MCF 10A (cell line): ENCODE measurements around the gene ARHGEF19. TPM values are rescaled to one million over a fixed set of nuclear protein-coding genes. Genes with fewer than 3 reads are reported as not detected.
"Not testable (repeated sequence)": the region's sequence is repeated elsewhere in the genome, so short reads cannot be mapped to it uniquely, and the experiment has no call there.

Source experiments
- BruUV-seq: library from RNA; stranded (reverse); fragments of 400-500 nt; replicated peaks from 2 replicates; lab custom pipeline; 2021; lab: Mats Ljungman, UMichigan
- CTCF ChIA-PET: fragments of 300-600 bp; sonication (Branson Sonifier 250); formaldehyde crosslinking; extraction: SDS; loops from one replicate; lab custom pipeline; 2021; ENCODE audit warnings: antibody characterized with exemption, inconsistent platforms; lab: Yijun Ruan, JAX
- POLR2A ChIA-PET: fragments of 300-600, 350-650 bp; sonication (Branson Sonifier 250); formaldehyde crosslinking; extraction: SDS; loops from one replicate; lab custom pipeline; 2020; ENCODE audit warnings: antibody characterized with exemption, inconsistent platforms; lab: Yijun Ruan, JAX
- DNase-seq: peaks from one replicate; pipeline ENCODE4 v3.0.0-alpha.2; 2018; ENCODE audit not compliant: unreplicated experiment
- H3K27ac Mint-ChIP-seq: one replicate; pipeline ENCODE4 v1.8.0; 2022; ENCODE audit warnings: mild to moderate bottlenecking, low read depth, mixed read lengths; ENCODE audit not compliant: unreplicated experiment
- H3K27me3 Mint-ChIP-seq: one replicate; pipeline ENCODE4 v1.8.0; 2022; ENCODE audit warnings: mixed read lengths; ENCODE audit not compliant: insufficient read depth, unreplicated experiment
- H3K36me3 Mint-ChIP-seq: one replicate; pipeline ENCODE4 v1.8.0; 2022; ENCODE audit warnings: mild to moderate bottlenecking, moderate library complexity, mixed read lengths; ENCODE audit not compliant: insufficient read depth, unreplicated experiment
- H3K4me1 Mint-ChIP-seq: one replicate; pipeline ENCODE4 v1.8.0; 2022; ENCODE audit warnings: mixed read lengths; ENCODE audit not compliant: insufficient read depth, unreplicated experiment
- H3K4me3 Mint-ChIP-seq: one replicate; pipeline ENCODE4 v1.8.0; 2022; ENCODE audit warnings: mild to moderate bottlenecking, moderate library complexity, mixed read lengths; ENCODE audit not compliant: unreplicated experiment
- H3K9me3 Mint-ChIP-seq: one replicate; pipeline ENCODE4 v1.8.0; 2022; ENCODE audit warnings: mixed read lengths; ENCODE audit not compliant: unreplicated experiment
- intact Hi-C: fragments of 100-400 bp; cut with micrococcal nuclease; formaldehyde crosslinking; loops from 2 replicates; pipeline ENCODE4 v1.14.1; 2022
- total RNA-seq: library from RNA; stranded (reverse); gene quantifications from 2 replicates; pipeline ENCODE4 v1.2.3, GENCODE V29; 2022
- TF ChIP-seq, protein P1 (sequence below): fragments of 200-600 bp; IDR thresholded peaks from one replicate; pipeline ENCODE4 v1.8.0; 2022; ENCODE audit warnings: antibody characterized with exemption, mild to moderate bottlenecking; ENCODE audit not compliant: unreplicated experiment

The ARHGEF19 gene
- total RNA-seq, 1 experiment from 2014 or later = 1.9 TPM

DNA sequence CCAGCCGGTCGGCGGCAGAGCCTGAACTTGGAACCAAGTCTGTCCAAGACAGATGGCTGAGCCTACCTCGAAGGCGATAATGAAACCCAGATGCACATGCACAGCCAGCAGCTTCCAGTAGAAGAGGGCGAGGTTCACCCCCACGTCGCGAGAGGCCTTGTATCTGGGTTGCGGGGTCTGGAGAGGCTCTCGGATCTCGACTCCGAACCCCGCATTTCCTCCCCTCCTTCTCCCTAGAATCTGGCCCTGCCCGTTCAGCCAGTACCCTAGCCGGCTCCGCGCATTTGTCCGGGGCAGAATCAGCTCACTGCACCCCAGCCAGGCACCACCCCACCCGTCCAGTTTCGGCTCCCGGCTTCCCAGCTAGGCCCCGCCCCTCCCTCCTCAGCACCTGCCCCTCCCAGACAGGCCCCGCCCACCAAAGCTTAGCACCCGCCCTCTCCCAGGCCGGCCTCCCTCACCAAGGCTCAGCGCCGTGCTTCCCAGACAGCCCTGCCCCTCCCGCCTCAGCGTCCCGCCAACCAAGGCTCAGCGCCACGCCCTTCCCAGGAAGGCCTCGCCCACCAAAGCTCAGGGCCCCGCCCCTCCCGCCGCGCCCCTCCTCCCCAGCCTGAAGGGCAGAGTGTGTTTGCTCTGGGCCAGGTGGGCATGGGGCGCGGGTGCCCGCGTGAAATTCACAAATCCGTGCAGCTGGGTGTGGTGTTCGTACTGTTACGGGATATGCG is 4.8 kb upstream of the ARHGEF19 start:
- ChIA-PET POLR2A (interaction anchor here (0.6 to 1.7 kb wide), 7 partner anchors 14 to 515 kb away, joined by 3 to 16 read pairs (median 3); partner anchors contain the start of gene CPLANE2), CTCF (interaction anchor here (0.5 to 1.5 kb wide), 5 partner anchors 12 to 146 kb away, joined by 3 to 9 read pairs (median 3); no protein-coding TSS in a partner anchor)
- BruUV-seq = no TSS peak
- TF ChIP-seq, protein P1, sequence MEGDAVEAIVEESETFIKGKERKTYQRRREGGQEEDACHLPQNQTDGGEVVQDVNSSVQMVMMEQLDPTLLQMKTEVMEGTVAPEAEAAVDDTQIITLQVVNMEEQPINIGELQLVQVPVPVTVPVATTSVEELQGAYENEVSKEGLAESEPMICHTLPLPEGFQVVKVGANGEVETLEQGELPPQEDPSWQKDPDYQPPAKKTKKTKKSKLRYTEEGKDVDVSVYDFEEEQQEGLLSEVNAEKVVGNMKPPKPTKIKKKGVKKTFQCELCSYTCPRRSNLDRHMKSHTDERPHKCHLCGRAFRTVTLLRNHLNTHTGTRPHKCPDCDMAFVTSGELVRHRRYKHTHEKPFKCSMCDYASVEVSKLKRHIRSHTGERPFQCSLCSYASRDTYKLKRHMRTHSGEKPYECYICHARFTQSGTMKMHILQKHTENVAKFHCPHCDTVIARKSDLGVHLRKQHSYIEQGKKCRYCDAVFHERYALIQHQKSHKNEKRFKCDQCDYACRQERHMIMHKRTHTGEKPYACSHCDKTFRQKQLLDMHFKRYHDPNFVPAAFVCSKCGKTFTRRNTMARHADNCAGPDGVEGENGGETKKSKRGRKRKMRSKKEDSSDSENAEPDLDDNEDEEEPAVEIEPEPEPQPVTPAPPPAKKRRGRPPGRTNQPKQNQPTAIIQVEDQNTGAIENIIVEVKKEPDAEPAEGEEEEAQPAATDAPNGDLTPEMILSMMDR = no peak
- peak; percentile 96 for DNase-seq
- H3K9me3 Mint-ChIP-seq = no peaks in the 10 kb centered on the region
- no peaks in the 10 kb centered on the region for H3K27me3 Mint-ChIP-seq
- H3K4me1 Mint-ChIP-seq = peaks cover 6% of the 10 kb centered on the region
- H3K4me3 Mint-ChIP-seq = peak overlapping the region; percentile 59
- no peak overlapping the region for H3K27ac Mint-ChIP-seq
- intact Hi-C loops = no loop called here
- H3K36me3 Mint-ChIP-seq = no peaks in the 10 kb centered on the region

DNA sequence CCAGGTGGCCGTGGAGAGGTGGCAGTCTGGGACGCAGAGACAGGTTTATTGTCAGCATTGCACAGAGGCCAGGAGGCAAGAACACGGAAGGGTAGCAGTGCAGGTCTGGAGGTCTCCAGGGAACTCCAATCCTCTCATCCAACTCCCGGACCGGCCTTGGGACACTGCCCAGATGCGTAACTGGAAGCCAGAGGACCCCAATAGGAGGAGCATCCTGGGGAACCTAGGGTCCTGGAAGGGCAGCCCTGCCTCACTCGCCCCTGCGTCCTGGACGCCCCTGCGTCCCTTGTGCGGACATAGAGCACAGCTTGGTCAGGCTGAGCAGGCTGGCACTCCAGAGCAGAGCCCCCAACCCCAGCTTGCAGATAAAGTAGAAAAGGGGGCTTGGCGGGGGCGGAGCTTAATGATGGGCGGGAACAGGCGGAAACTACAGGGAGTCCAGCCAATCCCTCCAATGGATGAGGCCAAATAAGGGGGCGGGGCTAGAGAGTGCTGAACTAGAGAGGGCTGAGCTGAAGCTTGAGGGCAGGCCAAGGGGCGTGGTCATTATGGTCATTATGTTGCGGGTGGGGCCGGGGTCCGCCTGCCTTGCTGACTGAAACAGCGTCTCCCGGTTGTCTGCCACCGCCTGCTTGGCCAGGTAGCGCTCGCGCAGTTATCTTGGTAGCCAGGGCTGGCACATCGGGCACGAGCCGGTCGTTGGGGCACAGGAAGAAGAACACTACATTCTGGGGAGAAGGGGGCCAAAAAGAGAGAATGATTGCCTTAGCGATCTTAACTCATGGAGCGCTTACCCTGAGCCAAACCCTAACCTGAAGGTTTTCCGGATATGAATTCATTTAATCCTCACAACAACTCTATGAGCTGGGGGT is 3.7 kb upstream of the ARHGEF19 start:
- no peaks in the 10 kb centered on the region for H3K27me3 Mint-ChIP-seq
- CTCF ChIA-PET = interaction anchor here (1.1 to 1.5 kb wide), 2 partner anchors 28 to 137 kb away, joined by 3 to 9 read pairs; no protein-coding TSS in a partner anchor

DNA sequence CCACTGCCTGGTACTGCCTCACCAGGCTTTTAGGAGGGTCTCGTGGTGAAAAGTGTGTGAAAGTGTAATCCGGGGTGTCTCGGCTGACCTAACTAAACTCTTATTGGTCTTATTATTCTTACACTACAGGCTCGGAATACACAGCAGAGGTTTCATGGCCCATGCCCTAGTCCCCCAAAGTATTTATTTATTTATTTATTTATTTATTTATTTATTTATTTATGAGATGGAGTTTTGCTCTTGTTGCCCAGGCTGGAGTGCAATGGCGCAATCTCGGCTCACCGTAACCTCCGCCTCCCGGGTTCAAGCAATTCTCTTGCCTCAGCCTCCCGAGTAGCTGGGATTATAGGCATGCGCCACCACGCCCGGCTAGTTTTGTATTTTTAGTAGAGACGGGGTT is 2.8 kb upstream of the ARHGEF19 start:
- DNase-seq, H3K27me3 Mint-ChIP-seq, POLR2A ChIA-PET, CTCF ChIA-PET, H3K4me3 Mint-ChIP-seq, H3K9me3 Mint-ChIP-seq, H3K4me1 Mint-ChIP-seq, H3K36me3 Mint-ChIP-seq, intact Hi-C loops, BruUV-seq, H3K27ac Mint-ChIP-seq: not testable (repeated sequence)

More for the DNA sequence above, 3.7 kb upstream of the ARHGEF19 start:
- Mint-ChIP-seq H3K4me3 (no peak overlapping the region), H3K27ac (no peak overlapping the region), H3K9me3 (no peaks in the 10 kb centered on the region), H3K36me3 (no peaks in the 10 kb centered on the region), H3K4me1 (peaks cover 6% of the 10 kb centered on the region)
- BruUV-seq = no TSS peak
- peak; percentile 27 for DNase-seq
- POLR2A ChIA-PET = interaction anchor here (0.9 to 1.7 kb wide), 2 partner anchors 21 to 28 kb away, joined by 3 to 16 read pairs; partner anchors contain the start of gene CPLANE2
- intact Hi-C loops = no loop called here
- TF ChIP-seq, protein P1 = no peak

DNA sequence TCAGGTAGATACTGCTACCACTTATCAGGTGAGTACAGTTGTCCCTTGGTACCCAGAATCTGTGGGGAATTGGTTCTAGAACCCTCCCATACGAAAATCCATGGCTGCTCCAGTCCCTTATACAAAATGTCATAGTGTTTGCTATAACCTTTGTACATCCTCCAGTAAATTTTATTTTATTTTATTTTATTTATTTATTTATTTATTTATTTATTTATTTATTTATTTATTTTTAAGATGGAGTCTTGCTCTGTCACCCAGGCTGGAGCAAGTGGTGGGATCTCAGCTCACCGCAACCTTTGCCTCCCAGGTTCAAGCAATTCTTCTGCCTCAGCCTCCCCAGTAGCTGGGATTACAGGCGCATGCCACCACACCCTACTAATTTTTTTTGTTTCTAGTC is 1.1 kb upstream of the ARHGEF19 start:
- H3K4me3 Mint-ChIP-seq, BruUV-seq, H3K4me1 Mint-ChIP-seq, H3K27me3 Mint-ChIP-seq, H3K27ac Mint-ChIP-seq, H3K9me3 Mint-ChIP-seq, H3K36me3 Mint-ChIP-seq, CTCF ChIA-PET, POLR2A ChIA-PET, intact Hi-C loops, DNase-seq: not testable (repeated sequence)
